Cardiac septum (tissue), 1 donor: ENCODE results near the gene HEPHL1. TPM values are rescaled to one million over a fixed set of nuclear protein-coding genes. Genes with fewer than 3 reads are reported as not detected.

Experiments
- total RNA-seq: library from RNA; stranded (reverse); fragmentation: NEBNext Ultra II Directional; extraction: Animal tissue kit (Norgen Biotek cat#: 25700); gene quantifications from one replicate; pipeline ENCODE4 v1.2.1, GENCODE V29; 2021
- donor health status: DM: no; HTN: no; CAD: no.

The HEPHL1 gene
- total RNA-seq, 1 donor from 2014 or later: not detected

Other genes with a start within 250 kb of the HEPHL1 start
- 24.3 TPM for gene MED17, start 237.1 kb upstream of the HEPHL1 start, total RNA-seq
- 0.22 TPM for gene VSTM5, start 170.7 kb upstream of the HEPHL1 start, total RNA-seq
- gene PANX1, start 107.5 kb downstream of the HEPHL1 start, total RNA-seq: 28.9 TPM